Activated CD8-positive, alpha-beta memory T cell treated with anti-CD3 and anti-CD28 coated beads for 1 hour (primary cell): ENCODE data around the gene LRRC41.
"Not testable (repeated sequence)": the region's sequence is repeated elsewhere in the genome, so short reads cannot be mapped to it uniquely, and the experiment has no call there.

Experiments
- DNase-seq, 2 donors: peaks; one replicate each; pipeline ENCODE4 v3.0.0-alpha.2; 2020; ENCODE audit warnings: low read depth in 1 of 2; ENCODE audit errors: extremely low read depth in 1 of 2

Gene LRRC41

DNA sequence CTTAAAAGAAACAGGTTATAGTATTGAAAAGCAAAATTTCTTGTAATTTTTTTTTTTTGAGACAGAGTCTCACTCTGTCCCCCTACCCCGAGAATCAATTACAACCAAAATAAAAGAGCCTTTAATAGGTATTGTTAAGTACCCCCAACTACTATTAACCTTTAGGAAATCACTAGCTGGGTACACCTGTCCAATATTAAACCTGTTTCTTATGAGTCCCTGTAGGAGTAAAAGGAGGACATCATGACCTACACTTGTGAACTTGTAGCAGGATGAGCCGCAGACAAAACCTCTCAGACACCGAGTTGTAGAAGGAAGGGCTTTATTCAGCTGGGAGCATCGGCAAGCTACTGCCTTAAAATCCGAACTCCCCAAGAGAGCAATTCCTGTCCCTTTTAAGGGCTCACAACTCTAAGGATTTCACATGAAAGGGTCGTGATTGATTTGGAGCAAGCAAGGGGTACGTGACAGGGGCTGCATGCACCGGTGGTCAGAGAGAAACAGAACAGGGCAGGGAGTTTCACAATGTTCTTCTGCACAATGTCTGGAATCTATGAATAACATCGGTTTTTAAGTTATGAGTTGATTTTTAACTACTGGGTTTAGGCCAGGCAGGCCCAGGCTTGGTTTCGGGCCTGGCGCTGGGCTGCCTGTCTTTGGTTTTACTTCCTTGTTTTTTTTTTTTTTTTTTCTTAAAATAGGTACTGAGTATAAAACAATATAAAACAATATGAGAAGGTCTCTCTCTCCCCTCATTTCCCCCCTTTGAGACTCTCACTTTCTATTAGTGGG is 22.1 kb upstream of the LRRC41 start:
- DNase-seq, result not testable (repeated sequence)

DNA sequence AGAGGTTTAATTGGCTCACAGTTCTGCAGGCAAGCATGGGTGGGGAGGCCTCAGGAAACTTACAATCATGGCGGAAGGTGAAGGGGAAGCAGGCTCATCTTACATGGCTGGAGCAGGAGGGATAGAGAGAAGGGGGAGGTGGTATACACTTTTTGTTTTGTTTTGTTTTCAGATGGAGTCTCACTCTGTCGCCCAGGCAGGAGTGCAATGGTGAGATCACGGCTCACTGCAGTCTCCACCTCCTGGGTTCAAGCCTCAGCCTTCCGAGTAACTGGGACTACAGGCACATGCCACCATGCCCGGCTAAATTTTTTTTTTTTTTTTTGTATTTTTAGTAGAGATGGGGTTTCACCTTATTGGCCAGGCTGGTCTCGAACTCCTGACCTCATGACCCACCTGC is 18.8 kb upstream of the LRRC41 start:
- not testable (repeated sequence) for DNase-seq

DNA sequence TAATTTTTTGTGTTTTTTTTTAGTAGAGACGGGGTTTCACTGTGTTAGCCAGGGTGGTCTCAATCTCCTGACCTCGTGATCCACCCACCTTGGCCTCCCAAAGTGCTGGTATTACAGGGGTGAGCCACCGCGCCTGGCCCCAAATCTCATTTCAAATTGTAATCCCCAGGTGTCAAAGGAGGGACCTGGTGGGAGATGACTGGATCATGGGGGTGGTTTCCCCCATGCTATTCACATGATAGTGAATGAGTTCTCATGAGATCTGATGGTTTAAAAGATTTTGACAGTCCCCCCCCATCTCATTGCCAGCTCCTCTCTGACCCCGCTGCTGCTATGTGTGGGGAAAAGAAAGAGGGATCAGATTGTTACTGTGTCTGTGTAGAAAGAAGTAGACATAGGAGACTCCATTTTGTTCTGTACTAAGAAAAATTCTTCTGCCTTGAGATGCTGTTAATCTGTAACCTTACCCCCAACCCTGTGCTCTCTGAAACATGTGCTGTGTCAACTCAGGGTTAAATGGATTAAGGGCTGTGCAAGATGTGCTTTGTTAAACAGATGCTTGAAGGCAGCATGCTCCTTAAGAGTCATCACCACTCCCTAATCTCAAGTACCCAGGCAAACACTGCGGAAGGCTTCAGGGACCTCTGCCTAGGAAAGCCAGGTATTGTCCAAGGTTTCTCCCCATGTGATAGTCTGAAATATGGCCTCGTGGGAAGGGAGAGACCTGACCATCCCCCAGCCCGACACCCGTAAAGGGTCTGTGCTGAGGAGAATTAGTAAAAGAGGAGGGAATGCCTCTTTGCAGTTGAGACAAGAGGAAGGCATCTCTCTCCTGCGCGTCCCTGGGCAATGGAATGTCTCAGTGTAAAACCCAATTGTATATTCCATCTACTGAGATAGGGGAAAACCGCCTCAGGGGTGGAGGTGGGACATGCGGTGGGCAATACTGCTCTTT is 16.8 kb upstream of the LRRC41 start:
- DNase-seq, result not testable (repeated sequence)

DNA sequence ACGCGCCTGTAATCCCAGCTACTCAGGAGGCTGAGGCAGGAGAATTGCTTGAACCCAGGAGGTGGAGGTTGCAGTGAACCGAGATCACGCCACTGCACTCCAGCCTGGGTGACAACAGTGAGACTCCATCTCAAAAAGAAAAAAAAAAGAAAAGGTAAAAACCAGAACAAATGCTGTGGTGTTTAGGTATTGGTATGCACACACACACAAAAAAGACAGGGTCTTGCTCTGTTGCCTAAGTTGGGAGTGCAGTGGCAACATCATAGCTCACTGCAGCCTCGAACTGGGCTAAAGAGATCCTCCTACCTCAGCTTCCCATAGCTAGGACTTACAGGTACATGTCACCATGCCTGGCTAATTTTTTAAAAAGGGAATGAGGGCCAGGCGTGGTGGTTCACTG is 15.9 kb upstream of the LRRC41 start:
- DNase-seq, result not testable (repeated sequence)

DNA sequence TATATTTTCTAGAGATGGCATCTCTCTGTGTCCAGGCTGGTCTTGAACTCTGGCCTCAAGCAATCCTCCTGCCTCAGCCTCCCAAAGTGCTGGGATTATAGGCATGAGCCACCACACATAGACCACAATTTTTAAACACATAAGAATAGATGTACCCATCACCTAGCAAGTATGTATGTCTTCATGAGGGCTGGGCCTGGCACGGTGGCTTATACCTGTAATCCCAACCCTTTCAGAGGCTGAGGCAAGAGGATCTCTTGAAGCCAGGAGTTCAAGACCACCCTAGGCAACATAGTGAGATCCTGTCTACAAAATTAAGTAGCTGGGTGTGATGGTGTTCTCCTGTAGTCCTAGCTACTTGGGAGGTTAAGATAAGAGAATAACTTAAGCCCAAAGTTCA is 13.9 kb upstream of the LRRC41 start:
- no peak for DNase-seq

DNA sequence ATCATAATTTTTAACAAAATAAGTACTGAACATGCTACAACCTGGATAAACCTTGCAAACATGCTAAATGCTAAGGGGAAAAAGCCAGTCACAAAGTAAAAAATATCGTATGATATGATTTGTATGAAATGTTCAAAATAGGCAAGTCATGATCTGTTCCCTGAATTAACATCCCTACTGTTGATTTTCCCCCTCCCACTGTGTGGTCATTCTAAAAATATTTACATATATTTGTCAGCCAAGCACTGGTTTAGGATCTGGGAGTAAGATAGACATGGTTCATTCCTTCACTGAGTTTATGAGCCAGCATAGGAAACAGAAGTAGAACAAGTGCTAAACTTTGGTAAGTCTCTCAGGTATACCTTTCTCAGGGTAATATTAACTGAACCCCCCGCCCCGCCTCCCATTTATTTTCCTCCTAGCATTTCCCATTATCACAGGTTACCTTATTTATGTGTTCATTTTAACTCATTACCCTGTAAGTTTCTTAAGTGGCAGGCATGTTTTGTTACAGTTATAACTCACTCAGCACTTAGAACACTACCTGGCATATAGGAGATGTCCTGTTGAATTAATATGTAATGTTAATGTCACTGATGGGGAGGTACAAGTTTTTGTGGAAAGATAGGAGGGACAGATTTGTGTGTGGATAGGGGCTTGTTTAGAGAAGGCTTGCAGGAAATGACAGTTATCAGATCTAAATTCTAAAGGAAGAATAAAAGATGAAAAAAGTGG is 12.4 kb upstream of the LRRC41 start:
- DNase-seq, result no peak

DNA sequence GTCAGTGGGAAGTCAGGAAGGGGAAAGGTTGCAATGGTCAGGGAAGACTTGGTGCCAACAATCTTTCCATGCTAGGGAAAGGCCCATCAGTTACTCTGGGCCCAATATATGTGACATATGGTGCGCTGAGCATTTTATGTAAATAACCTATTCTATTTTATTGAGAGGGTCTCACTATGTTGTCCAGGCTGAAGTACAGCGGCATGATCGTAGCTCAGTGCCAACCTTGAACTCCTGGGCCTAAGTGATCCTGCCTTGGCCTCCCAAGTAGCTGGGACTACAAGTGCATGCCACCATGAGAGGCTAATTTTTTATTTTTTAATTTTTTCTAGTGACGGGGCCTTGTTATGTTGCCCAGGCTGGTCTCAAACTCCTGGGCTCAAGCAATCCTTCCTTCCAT is 6.9 kb upstream of the LRRC41 start:
- no peak for DNase-seq

DNA sequence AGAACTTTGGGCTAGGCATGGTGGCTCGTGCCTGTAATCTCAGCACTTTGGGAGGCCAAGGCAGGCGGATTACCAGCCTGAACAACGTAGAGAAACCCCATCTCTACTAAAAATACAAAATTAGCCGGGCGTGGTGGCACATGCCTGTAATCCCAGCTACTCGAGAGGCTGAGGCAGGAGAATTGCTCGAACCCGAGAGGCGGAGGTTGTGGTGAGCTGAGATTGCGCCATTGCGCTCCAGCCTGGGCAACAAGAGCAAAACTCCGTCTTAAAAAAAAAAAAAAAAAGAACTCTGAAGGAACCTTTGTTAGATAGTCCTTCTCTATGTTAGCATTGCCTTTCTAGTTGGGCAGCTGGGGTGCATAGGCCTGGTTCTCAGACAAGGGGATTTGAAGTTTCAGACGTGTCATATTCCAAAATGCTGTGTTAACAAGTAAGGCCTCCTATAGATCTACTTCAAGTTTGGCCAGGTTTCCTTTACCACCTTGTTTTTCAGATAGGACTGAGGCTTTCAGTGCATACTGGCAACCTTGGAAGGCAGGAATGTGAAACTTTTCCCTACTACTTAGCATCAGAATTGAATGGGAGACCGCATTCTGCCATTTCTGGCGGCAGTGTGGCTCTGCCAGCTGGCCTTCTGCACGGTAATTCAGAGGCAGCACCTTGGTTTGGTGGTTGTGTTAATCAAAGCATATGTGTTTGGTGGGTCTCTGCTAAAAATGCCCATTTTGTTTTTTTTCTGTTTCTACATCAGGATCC is 6.2 kb upstream of the LRRC41 start:
- no peak for DNase-seq

DNA sequence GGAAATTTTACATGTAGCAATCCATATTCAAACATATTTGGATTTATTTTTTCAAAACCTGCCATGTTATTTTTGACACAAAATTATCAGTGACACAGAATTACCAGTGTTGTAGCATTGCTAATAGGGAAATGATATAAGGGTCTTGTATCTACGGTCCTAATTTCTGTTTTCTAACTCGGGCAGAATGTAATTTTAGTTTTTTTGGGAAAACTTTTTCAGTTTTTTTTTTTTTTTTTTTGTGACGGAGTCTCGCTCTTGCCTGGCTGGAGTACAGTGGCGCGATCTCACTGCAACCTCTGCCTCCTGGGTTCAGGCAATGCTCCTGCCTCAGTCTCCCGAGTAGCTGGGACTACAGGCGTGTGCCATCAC is 2.7 kb upstream of the LRRC41 start:
- no peak for DNase-seq

DNA sequence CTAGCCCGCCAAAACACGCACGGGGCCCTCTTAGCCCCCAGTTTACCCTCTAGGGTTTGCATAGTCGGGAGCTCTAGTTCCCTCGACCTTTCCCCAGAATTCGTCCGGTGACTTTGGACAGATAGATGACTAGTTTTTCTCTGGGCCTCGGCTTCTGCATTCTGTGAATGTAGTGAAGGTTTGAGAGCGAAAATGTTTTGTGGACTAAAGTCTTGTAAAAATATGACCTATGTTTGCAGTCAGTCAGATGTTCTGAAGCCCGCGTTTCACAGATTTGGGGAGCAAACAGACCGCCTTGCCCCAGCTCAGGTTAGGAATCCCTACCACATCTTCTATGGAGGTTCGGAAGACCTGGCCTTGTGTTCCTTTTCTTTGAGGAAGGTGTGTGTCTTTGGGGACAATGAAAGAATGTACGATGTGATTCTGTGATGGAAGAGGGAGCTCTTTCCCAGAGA is 483 bp upstream of the LRRC41 start:
- DNase-seq, result no peak

DNA sequence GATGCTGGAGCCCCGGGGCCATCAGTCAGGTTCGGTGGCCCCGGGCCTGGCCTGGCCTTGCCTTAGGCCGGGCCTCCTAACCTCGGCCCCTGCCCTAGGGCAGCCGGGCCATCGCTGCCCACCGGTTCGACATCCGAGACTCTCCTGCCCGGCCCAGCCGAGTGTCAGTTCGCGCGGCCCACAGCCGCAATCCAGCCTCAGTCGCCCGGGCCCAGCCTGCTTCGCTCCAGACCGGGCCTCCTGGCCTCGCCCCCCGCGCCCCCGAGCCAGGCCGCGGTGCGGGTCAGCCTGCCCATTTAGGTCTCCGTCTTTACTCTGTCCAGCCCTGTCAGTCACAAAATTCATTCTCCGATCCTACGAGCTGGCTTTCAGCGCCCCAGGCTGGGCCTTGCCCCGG is 777 bp downstream of the LRRC41 start:
- peak in 1 of 2 donors; percentile 7 for DNase-seq

DNA sequence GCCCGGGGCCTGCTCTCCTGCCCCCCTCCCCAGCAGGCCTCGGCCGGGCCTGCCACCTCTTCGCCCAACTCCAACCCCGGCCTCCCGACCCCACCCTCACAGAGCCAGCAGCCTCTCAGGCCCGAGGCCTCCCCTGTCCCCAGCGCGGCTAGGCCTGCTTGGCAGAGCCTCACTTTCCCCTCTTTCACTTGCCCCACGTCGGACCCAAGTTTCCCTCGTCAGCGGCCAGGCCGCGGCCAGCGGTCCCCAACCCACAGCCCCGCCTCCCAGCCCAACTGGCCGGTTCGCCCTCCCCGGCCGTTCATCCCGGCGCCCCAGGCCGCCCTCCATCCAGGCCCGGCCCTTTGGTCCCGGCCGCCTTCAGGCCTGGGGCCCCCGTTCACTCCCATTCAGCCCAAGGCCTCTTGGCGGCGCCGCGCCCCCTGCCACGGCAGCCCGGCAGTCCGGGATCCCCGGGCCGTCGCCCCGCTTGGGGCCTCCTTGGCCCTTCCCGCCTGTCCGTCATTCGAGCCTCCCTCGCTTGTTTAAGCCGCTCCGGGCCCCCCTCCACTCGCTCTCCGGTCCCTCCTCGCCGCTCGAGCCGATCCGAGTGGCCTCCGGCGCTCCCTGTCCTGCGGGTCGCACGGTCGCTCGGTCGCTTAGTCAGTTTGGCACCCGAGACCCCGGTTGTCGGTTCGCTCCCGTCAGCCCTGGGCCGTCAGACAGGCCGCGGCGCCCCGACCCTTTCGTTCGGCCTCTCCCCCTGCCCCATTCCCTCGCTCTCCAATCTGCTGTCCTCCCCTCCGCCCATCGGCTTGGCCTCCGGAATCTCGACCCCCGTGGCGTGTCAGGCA is 1.4 kb downstream of the LRRC41 start:
- peak in 1 of 2 donors; percentile 28 for DNase-seq

DNA sequence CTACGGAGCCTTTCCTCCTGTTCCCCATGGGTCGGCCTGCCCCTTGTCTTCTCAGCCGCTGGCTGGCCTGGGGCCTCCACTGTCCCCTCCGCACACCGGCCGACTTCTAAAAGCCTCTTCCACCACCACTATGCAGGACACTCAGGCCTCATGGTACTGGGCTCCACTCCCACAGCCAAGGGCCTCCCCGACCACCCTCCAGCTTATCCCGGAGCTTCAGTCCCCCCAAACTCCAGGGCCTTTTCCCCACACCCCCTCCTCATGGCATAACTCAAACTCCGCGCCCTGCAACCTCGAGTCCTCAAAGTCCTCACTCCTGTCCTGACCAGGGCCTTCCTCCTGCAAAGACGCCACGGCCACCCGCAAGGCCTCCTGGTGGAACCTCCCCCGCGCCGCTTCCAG is 2.0 kb downstream of the LRRC41 start:
- no peak for DNase-seq

DNA sequence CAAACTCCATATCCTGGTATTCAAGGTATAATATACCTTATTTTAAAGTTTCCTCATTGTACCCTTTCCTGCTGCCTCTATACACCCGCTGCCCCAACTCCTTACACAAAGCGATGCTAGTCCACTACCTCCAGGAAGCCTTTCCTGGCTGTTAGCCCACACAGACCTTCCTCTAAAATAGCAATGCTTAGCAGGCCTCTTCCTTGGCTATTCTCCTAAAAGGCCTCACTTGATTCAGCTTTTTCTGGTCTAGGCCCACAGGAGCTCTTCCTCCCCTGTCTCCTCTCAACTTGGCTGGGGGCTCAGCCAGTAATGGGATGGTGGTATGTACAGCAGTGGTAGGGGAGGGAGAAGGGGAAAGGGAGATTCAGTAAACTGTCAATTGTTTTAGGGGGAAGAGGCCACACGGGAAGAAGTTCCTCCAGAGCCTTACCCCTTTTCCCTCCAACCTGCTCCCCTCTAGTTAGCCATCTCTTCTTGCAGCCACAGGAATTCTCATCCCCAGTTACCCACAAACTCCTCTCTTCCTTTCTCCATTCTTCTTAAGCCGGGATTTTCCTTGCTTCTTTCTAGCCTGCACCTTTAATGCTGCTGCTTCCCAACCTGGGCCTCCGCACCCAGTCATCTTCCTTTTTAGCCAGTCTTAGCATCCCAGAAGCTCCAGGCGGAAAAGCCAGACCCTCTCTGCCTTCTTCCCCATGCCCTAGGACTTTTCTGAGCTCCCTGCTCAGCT is 2.6 kb downstream of the LRRC41 start:
- DNase-seq, result no peak

DNA sequence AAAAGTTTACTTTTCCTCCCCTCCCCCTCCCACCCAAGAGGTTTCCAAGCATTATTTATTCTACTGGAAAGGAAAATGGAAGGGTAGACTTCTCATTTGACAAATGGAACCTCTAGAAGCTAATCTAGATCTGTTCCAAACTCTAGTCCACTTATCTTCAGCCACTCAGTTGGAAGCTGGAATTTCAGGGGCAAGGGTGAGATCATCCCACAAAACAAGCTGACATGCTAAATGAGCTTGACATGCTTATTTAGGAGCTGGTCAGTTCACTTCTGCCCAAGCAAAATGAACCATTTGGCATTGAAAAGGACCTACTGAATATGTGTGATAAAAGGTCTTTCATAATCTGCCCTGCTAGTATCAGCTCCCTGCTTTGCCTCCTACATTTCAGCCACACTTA is 5.0 kb downstream of the LRRC41 start:
- no peak for DNase-seq

DNA sequence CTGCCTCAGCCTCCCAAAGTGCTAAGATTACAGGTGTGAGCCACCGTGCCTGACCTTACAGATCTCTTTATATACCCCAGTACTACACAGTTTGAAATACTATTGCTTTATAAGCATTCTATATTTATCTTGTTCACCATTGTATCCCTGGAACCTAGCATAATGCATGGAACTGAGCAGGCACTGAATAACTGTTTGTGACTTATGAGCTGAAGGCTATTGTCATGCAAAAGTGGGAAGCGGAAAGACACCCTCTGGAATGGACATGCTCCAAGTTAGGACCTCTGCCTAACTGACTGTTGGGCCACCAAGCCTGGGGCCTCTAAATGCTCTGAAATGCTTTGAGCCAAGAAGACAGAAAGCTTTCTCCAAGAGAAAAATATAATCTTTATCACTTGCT is 8.1 kb downstream of the LRRC41 start:
- no peak for DNase-seq

DNA sequence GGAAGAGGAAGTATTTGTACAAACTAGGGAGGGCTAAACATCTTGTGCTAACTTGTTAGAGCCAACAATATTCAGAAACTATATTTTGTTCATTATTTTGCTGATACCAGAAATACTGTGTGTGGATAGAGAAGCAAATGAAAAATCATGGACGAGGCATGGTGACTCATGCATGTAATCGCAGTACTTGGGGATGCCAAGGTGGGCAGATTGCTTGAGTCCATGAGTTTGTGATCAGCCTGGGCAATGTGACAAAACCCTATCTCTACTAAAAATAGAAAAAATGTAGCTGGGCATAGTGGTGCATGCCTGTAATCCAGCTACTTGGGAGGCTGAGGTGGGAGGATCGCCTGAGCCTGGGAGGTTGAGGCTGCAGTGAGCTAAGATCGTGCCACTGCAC is 13.4 kb downstream of the LRRC41 start:
- no peak for DNase-seq

DNA sequence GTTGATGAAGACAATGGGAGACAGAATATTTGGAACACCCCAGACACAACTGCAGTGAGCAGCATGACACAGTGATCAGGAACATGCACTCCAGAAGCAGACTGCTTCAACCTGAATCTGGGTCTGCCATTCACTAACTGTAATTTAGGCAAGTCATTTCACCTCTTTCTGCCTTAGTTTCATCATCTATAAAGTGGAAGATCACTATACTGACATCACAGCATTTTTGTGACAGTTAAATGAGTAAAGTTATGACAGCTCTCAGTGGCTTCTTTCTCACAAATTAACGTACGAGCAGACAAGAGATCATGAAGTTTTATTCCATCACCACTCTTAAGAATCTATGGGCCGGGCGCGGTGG is 14.3 kb downstream of the LRRC41 start:
- no peak for DNase-seq

DNA sequence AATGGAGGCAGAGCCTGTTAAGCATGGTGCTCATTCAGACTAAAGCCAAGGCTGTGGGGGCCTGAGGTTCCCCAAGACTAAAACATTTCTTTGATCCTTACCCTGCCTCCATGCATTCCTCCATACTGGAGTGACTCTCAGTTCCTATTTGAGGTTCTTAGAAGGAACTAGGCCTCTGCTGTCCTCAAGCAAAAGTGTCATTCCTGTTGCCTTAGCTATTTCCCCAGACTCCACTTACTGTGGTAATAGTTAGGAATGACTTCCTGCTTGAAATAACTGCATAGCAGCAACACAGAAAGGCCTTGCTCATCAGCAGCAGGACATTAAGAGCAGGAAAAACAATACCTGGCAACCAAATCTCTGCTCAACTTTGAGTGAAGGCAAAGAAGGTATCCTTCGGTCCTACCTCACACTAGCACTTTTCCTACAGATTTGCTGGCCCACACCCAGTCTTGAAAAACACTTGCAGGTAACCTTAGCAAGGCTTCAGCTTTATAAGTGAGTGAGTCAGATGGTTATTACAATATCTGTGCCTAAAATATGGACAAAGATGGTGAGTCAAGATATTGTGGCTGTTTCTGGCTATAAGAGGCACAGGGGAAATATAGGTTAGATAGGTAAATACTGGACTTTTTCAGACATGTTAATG is 14.8 kb downstream of the LRRC41 start:
- no peak for DNase-seq
